ENCODE data around the gene SORCS2.

- TF ChIP-seq CTCF (IDR thresholded peaks at IDR 0.05), result no peak
- TF ChIP-seq POLR2A (IDR thresholded peaks at IDR 0.05), result no peak
Observed at GRCh38 chr4:7320206-7320797, 128.0 kb downstream of the SORCS2 start.

Data from uterus (tissue), 2 donors.